Chondrocyte (in vitro differentiated cells): ENCODE results near the gene COL5A1. TPM values are rescaled to one million over a fixed set of nuclear protein-coding genes. Genes with fewer than 3 reads are reported as not detected.

ENCODE experiments used
- DNase-seq: peaks from one replicate; pipeline ENCODE4 v3.0.0; 2021; ENCODE audit warnings: mixed read lengths, low spot score
- H3K27ac Mint-ChIP-seq: one replicate; pipeline ENCODE4 v1.8.0; 2021; ENCODE audit warnings: mild to moderate bottlenecking, moderate library complexity, mixed read lengths; ENCODE audit not compliant: unreplicated experiment
- H3K27me3 Mint-ChIP-seq: 2 replicates; pipeline ENCODE4 v1.8.0; 2021; ENCODE audit warnings: low read depth, mixed read lengths
- H3K36me3 Mint-ChIP-seq: 2 replicates; pipeline ENCODE4 v1.8.0; 2021; ENCODE audit warnings: low read depth, mixed read lengths
- H3K4me1 Mint-ChIP-seq: 2 replicates; pipeline ENCODE4 v1.8.0; 2021; ENCODE audit warnings: low read depth, mild to moderate bottlenecking, mixed read lengths
- H3K4me3 Mint-ChIP-seq: one replicate; pipeline ENCODE4 v1.8.0; 2021; ENCODE audit warnings: mild to moderate bottlenecking, moderate library complexity, mixed read lengths; ENCODE audit not compliant: unreplicated experiment
- H3K9me3 Mint-ChIP-seq: 2 replicates; pipeline ENCODE4 v1.8.0; 2021; ENCODE audit warnings: low read depth, mixed read lengths
- CTCF ChIP-seq: fragments of 200-600 bp; sonication (generic); IDR thresholded peaks from 2 replicates; pipeline ENCODE4 v1.5.0; 2021; ENCODE audit warnings: antibody characterized with exemption, mild to moderate bottlenecking, moderate library complexity
- total RNA-seq: library from RNA; stranded (reverse); gene quantifications from 3 replicates; pipeline ENCODE4 v1.2.1, GENCODE V29; 2021

Gene COL5A1
- total RNA-seq, 1 donor from 2014 or later = 2,235 TPM

DNA sequence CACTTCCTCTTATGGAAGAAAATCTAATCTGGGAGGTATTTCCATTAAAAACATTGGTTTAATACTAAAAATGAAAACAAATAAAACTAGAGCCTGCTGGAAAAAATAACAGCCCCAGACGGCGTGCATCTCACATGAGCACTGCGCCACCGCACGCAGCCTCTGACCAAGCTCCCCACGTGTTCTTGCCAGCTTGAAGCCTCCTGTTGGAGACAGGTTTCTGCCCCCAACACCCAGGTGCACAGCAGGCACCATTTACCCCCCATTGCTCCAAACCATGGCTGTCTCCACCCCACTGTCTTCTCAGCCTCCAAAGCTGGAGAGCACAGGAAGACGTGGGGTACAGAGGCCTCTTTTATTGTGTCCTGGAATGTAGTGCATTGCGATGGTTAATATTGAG, 10.7 kb upstream of the COL5A1 start:
- Mint-ChIP-seq H3K9me3 (no peaks in the 10 kb centered on the region), H3K4me3 (no peak overlapping the region), H3K36me3 (no peaks in the 10 kb centered on the region), H3K27me3 (no peaks in the 10 kb centered on the region), H3K4me1 (peaks cover 58% of the 10 kb centered on the region), H3K27ac (peak overlapping the region; percentile 32)
- peak; percentile 29 for DNase-seq
- TF ChIP-seq CTCF = no peak

DNA sequence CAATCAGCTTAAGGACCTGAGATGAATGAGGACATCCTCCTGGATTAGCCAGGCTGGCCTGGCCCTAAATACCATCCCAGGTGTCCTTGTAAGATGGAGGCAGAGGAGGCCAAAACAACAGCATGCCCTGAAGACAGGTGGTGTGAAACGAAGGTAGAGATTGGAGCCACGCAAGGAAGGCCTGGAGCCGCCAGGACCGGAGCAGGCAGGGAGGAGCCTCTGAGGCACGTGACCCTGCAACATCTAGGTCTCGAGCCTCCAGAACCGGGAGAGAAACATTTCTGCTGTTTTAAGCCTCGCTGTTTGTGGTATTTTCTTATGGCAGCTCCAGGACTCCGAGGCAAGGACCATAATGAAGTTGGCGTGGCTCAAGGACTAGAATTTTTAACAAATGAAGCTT, 9.7 kb upstream of the COL5A1 start:
- H3K4me3 Mint-ChIP-seq = no peak overlapping the region
- H3K27me3 Mint-ChIP-seq = no peaks in the 10 kb centered on the region
- no peaks in the 10 kb centered on the region for H3K36me3 Mint-ChIP-seq
- no peak for TF ChIP-seq CTCF
- H3K27ac Mint-ChIP-seq = no peak overlapping the region
- peak; percentile 30 for DNase-seq
- H3K9me3 Mint-ChIP-seq = no peaks in the 10 kb centered on the region
- H3K4me1 Mint-ChIP-seq = peaks cover 52% of the 10 kb centered on the region

DNA sequence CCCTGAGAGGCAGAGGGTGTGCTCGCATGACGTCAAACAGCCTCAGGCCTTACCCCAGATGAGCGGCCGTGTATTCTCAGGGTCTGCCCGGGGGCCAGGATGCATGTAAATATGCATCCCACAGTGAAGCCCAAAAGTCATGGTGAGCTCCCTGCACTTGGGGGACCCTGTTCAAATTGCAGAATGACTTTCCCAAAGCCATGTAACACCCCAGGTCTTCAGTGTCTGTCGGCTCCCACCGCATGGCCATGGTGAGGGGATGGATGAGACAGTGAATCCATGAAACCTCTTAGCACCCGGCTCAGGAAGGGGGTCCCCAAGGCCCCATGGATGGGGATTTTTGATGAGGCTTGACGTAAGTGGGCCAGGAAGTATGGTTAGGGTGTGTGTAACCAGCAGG, 9.3 kb upstream of the COL5A1 start:
- Mint-ChIP-seq H3K36me3 (no peaks in the 10 kb centered on the region), H3K9me3 (no peaks in the 10 kb centered on the region), H3K27me3 (no peaks in the 10 kb centered on the region), H3K4me3 (no peak overlapping the region), H3K4me1 (peaks cover 52% of the 10 kb centered on the region), H3K27ac (no peak overlapping the region)
- no peak for TF ChIP-seq CTCF
- DNase-seq = peak; percentile 41

DNA sequence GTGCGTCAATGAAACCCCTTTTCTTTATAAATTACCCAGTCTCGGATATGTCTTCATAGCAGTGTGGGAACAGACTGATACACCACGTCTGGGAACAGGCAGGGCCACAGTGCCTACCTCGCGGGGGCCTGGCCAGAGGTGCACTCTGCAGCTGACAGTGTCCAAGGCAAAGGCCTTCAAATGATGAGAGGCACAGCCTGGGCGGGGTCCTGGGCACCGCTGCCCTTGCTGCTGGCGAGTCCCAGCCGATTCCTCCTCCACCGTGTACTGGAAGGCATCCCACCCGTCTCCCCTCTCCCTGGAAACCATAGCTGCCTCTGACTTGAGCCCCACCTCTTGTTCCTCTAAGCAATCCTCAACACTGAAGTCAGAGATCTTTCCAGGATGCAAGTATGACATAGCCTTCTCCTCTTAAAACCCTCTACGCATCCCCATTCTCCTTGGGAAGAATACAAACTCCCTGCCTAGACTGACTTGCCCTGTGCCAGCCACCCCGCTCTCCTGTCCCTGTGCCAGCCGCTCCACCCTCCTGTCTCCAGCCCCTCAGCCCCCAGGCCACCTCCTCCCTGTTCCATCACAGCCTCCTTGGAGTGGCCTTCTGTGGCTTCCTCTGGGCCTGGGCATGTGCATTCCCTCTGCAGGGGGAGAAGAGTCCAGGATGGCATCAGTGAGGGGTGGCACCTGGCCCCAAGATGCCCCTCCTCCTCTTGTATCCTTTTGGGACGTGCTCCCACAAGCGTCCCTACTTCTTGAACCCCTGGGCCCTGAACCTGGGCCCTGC, 8.1 kb upstream of the COL5A1 start:
- Mint-ChIP-seq H3K27ac (no peak overlapping the region), H3K36me3 (no peaks in the 10 kb centered on the region)

DNA sequence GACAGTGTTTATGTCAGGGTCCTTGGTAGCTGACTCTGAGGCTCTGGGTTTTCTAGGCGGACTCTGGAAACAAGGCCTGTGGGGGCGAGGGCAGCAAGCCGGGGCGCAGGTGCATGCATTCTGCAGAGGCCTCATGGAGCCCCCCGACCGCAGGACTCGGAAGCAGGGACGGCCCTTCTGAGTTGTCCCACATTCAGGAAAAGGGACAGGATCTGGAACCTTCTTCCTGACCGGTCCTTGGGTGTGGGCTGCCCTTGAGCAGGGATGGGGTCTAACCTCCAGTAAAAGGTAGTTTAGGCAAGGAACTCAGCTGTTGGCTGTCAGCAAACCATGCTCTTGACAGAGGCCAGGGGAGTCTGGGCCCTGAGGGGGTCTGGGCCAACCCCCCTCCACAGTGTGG, 7.4 kb upstream of the COL5A1 start:
- no peaks in the 10 kb centered on the region for H3K36me3 Mint-ChIP-seq
- DNase-seq = peak; percentile 83
- H3K27me3 Mint-ChIP-seq = no peaks in the 10 kb centered on the region
- H3K9me3 Mint-ChIP-seq = no peaks in the 10 kb centered on the region
- no peak overlapping the region for H3K27ac Mint-ChIP-seq
- no peak for TF ChIP-seq CTCF
- H3K4me3 Mint-ChIP-seq = no peak overlapping the region
- peaks cover 42% of the 10 kb centered on the region for H3K4me1 Mint-ChIP-seq

More for the DNA sequence above, 8.1 kb upstream of the COL5A1 start:
- H3K27me3 Mint-ChIP-seq = no peaks in the 10 kb centered on the region
- no peak overlapping the region for H3K4me3 Mint-ChIP-seq
- no peaks in the 10 kb centered on the region for H3K9me3 Mint-ChIP-seq
- peaks cover 48% of the 10 kb centered on the region for H3K4me1 Mint-ChIP-seq
- peak; percentile 83 for DNase-seq
- no peak for TF ChIP-seq CTCF
